ENCODE results near the gene ZFYVE28.

ZFYVE28 gene

DNA sequence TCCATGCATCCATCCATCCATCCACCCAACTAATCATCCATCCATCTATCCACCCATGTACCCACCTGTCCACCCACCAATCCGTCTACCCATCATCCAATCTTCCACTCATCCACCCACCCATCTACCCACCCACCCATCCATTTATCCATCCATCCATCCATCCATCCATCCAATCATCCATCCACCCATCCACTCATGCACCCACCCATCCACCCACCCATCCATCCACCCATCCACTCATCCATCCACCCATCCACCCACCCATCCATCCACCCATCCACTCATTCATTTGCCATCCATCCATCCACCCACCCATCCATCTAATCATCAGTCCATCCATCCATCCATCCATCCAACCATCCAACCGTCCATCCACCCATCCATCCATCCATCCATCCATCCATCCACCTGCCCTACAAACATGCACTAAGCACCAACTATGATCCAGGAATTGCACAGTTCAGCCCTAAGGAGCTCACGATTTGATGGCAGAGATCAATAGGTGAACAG lies 135.2 kb downstream of the ZFYVE28 start:
- no peaks in the 10 kb centered on the region for H3K36me3 ChIP-seq (ENCODE audit: low read length)
- no peak overlapping the region for H3K9ac ChIP-seq (ENCODE audit: low read length)
- H3F3A ChIP-seq (ENCODE audit: insufficient read depth): no peaks in the 10 kb centered on the region
- no peak for TF ChIP-seq EZH2phosphoT487 (conservative IDR thresholded peaks at IDR 0.05; ENCODE audit: low read length)
- TF ChIP-seq, protein P1, sequence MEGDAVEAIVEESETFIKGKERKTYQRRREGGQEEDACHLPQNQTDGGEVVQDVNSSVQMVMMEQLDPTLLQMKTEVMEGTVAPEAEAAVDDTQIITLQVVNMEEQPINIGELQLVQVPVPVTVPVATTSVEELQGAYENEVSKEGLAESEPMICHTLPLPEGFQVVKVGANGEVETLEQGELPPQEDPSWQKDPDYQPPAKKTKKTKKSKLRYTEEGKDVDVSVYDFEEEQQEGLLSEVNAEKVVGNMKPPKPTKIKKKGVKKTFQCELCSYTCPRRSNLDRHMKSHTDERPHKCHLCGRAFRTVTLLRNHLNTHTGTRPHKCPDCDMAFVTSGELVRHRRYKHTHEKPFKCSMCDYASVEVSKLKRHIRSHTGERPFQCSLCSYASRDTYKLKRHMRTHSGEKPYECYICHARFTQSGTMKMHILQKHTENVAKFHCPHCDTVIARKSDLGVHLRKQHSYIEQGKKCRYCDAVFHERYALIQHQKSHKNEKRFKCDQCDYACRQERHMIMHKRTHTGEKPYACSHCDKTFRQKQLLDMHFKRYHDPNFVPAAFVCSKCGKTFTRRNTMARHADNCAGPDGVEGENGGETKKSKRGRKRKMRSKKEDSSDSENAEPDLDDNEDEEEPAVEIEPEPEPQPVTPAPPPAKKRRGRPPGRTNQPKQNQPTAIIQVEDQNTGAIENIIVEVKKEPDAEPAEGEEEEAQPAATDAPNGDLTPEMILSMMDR (IDR thresholded peaks at IDR 0.05; ENCODE audit: insufficient read depth, low read length, poor library complexity, severe bottlenecking): no peak
- H3K4me3 ChIP-seq (ENCODE audit: insufficient read depth, low read length, poor library complexity, severe bottlenecking): no peak overlapping the region
- H3K9me2 ChIP-seq (replicated peaks; ENCODE audit: insufficient read depth, low read length): no peaks in the 10 kb centered on the region
- H3K79me2 ChIP-seq (ENCODE audit: insufficient read depth, low read length): no peaks in the 10 kb centered on the region
- H3K4me2 ChIP-seq (ENCODE audit: low read depth, low read length, poor library complexity, severe bottlenecking): no peak overlapping the region
- no peak overlapping the region for H3K27ac ChIP-seq (ENCODE audit: low read depth, low read length)
- H2AFZ ChIP-seq (ENCODE audit: low read depth, low read length, severe bottlenecking): no peak overlapping the region
- H4K20me1 ChIP-seq (ENCODE audit: low read depth, low read length): no peaks in the 10 kb centered on the region
- no peaks in the 10 kb centered on the region for H3K9me3 ChIP-seq (ENCODE audit: insufficient read depth, low read length)
- H3K27me3 ChIP-seq (ENCODE audit: low read length): no peaks in the 10 kb centered on the region

DNA sequence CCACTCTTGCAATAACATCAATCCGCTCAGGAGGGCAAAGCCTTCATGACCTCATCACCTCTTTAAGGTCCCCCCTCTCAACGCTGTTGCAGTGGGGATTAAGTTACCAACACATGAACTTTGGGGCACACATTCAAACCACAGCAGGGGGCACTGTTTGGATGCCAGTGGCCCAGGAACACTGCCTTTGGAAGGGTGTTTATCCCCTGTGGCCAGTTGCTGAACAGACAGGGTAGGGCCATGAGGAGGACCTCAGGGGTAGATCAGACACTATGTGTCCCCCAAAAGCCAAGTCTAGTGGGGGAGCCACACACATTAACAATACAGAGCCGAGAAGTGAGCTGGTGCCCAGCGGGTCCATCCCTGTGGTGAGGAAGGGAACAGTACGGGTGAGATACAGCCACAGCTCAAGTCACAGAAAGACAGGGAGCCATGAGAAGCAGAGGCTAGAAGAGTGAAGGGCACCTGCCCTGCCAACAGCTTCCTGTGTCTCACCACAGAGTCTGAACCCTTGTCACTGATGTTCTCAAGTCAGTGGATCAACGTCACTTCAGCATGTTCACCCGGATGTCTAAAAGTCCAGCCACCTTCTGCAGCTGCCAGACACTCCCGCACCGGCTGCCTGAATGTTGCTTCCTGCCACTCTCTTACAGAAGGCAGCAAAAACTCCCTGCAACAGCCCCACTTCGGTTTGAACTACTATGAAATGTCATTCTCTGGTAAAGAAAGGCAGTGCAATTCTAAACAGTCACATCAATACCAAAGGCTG lies 136.7 kb downstream of the ZFYVE28 start:
- peak overlapping the region; percentile 39 for H2AFZ ChIP-seq (ENCODE audit: low read depth, low read length, severe bottlenecking)
- H3F3A ChIP-seq (ENCODE audit: insufficient read depth): no peaks in the 10 kb centered on the region
- no peak overlapping the region for H3K4me3 ChIP-seq (ENCODE audit: insufficient read depth, low read length, poor library complexity, severe bottlenecking)
- H3K9me3 ChIP-seq (ENCODE audit: insufficient read depth, low read length): no peaks in the 10 kb centered on the region
- H3K9me2 ChIP-seq (replicated peaks; ENCODE audit: insufficient read depth, low read length): no peaks in the 10 kb centered on the region
- TF ChIP-seq, protein P1 (IDR thresholded peaks at IDR 0.05; ENCODE audit: insufficient read depth, low read length, poor library complexity, severe bottlenecking): no peak
- no peak for TF ChIP-seq EZH2phosphoT487 (conservative IDR thresholded peaks at IDR 0.05; ENCODE audit: low read length)
- no peak overlapping the region; the same call in 1 of the 2 replicates for H3K27ac ChIP-seq (ENCODE audit: low read depth, low read length)
- H4K20me1 ChIP-seq (ENCODE audit: low read depth, low read length): no peaks in the 10 kb centered on the region
- no peaks in the 10 kb centered on the region for H3K79me2 ChIP-seq (ENCODE audit: insufficient read depth, low read length)
- H3K4me2 ChIP-seq (ENCODE audit: low read depth, low read length, poor library complexity, severe bottlenecking): peak overlapping the region; percentile 9
- H3K9ac ChIP-seq (ENCODE audit: low read length): peak overlapping the region; percentile 16; the same call in 1 of the 2 replicates
- no peaks in the 10 kb centered on the region for H3K36me3 ChIP-seq (ENCODE audit: low read length)
- H3K27me3 ChIP-seq (ENCODE audit: low read length): no peaks in the 10 kb centered on the region

DNA sequence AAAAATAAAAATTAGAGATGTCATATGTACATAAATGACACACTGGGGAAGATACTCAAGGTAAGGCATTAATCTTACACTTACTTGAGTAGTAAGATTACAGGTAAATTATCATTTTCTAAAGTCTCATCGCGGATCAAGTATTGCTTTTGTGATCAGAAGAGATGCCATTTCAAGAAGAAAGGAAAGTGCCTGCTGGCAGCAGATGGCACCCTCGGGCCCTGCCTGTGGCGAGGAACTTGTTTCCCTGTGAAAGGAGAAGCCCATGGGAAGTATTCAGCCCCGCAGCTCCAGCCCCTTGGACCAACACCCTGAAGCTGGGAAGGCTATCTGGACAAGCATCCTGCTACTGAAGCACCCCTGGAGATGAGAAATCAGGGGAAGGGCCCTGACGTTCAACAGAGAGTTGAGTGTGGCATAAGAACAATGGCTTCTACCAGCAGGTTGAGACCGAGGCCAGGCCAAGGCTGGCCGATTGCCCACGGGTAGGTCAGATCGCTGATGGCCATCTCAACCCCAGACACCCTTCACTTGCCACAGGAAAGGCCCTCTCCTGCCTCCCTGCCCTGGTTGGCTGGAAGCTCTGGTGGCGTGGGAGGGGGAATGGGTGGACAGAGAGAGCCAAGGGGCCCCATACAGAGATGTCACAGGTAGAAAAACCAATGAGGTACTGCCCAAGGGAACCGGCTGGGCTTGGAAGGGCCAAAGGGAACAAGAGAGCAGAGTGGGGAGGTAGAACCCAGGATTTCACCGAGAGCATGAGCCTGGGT lies 137.7 kb downstream of the ZFYVE28 start:
- H3K27ac ChIP-seq (ENCODE audit: low read depth, low read length): no peak overlapping the region
- no peak overlapping the region for H2AFZ ChIP-seq (ENCODE audit: low read depth, low read length, severe bottlenecking)
- H3K4me3 ChIP-seq (ENCODE audit: insufficient read depth, low read length, poor library complexity, severe bottlenecking): no peak overlapping the region
- no peak overlapping the region for H3K4me2 ChIP-seq (ENCODE audit: low read depth, low read length, poor library complexity, severe bottlenecking)
- no peaks in the 10 kb centered on the region for H3K9me2 ChIP-seq (replicated peaks; ENCODE audit: insufficient read depth, low read length)
- H3K27me3 ChIP-seq (ENCODE audit: low read length): no peaks in the 10 kb centered on the region
- no peak for TF ChIP-seq EZH2phosphoT487 (conservative IDR thresholded peaks at IDR 0.05; ENCODE audit: low read length)
- TF ChIP-seq, protein P1 (IDR thresholded peaks at IDR 0.05; ENCODE audit: insufficient read depth, low read length, poor library complexity, severe bottlenecking): no peak
- no peaks in the 10 kb centered on the region for H3K36me3 ChIP-seq (ENCODE audit: low read length)
- H3K9ac ChIP-seq (ENCODE audit: low read length): no peak overlapping the region
- H4K20me1 ChIP-seq (ENCODE audit: low read depth, low read length): no peaks in the 10 kb centered on the region
- H3K79me2 ChIP-seq (ENCODE audit: insufficient read depth, low read length): no peaks in the 10 kb centered on the region
- no peaks in the 10 kb centered on the region for H3F3A ChIP-seq (ENCODE audit: insufficient read depth)
- H3K9me3 ChIP-seq (ENCODE audit: insufficient read depth, low read length): no peaks in the 10 kb centered on the region

Measured in SU-DHL-6 (cell line).